Muscle layer of duodenum (tissue), 2 donors: Measurements from ENCODE around the gene PIGK.
"Not testable (repeated sequence)": the region's sequence is repeated elsewhere in the genome, so short reads cannot be mapped to it uniquely, and the experiment has no call there.

Experiments used
- H3K27ac ChIP-seq: one replicate; pipeline ENCODE4 v1.7.0; 2013; ENCODE audit warnings: mild to moderate bottlenecking, low read length
- H3K27me3 ChIP-seq: one replicate; pipeline ENCODE4 v1.7.0; 2013; ENCODE audit warnings: low read depth, mild to moderate bottlenecking, control low read depth, low read length
- H3K36me3 ChIP-seq, 2 donors: one replicate each; pipeline ENCODE4 v1.7.0; 2013; ENCODE audit warnings: low read length in 2 of 2, control low read depth in 1 of 2, mild to moderate bottlenecking in 1 of 2; ENCODE audit not compliant: insufficient read depth in 2 of 2, control insufficient read depth in 1 of 2
- H3K4me1 ChIP-seq, 2 donors: one replicate each; pipeline ENCODE4 v1.7.0; 2013; ENCODE audit warnings: low read length in 2 of 2, mild to moderate bottlenecking in 2 of 2, control low read depth in 1 of 2, moderate library complexity in 1 of 2; ENCODE audit not compliant: insufficient read depth in 2 of 2, control insufficient read depth in 1 of 2
- H3K4me3 ChIP-seq, 2 donors: one replicate each; pipeline ENCODE4 v1.7.0; 2013; ENCODE audit warnings: low read length in 2 of 2, low read depth in 1 of 2, mild to moderate bottlenecking in 1 of 2
- H3K9me3 ChIP-seq, 2 donors: one replicate each; pipeline ENCODE4 v1.7.0; 2013; ENCODE audit warnings: low read length in 2 of 2, control low read depth in 1 of 2, mild to moderate bottlenecking in 1 of 2; ENCODE audit not compliant: control insufficient read depth in 1 of 2
- donor health status: healthy.

Gene PIGK

DNA sequence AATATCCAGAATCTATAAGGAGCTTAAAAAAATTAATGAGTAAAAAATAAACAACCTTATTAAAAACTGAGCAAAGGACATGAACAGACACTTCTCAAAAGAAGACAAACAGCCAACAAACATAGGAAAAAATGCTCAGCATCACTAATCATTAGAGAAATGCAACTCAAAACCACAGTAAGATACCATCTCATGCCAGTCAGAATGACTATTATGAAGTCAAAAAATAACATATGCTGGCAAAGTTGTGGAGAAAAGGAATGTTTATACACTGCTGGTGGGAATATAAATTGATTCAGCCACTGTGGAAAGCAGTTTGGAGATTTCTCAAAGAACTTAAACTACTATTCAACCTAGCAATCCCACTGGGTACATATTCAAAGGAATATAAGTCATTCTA lies 25.3 kb downstream of the PIGK start:
- Histone ChIP-seq H3K27me3 (no peaks in the 10 kb centered on the region), H3K9me3 (no peaks in the 10 kb centered on the region), H3K4me1 (no peaks in the 10 kb centered on the region), H3K27ac (no peak overlapping the region), H3K36me3 (no peaks in the 10 kb centered on the region), H3K4me3 (no peak overlapping the region)

DNA sequence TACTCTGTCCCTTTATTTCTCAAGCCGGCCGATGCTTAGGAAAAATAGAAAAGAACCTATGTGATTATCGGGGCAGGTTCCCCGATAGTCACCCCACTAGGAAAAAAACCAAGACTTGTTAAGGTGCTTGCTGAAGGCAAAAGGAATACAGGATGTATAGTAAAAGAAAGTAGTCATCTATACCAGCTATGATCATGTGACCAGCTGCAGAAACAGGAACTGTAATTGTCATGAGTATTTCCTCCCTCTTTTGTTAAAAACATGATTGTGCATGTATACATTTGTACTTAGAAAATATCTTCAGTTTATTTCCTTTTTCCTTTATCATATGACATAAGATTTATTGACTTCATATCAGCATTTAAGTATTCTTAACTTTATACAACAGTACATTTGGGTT lies 30.5 kb downstream of the PIGK start:
- no peak overlapping the region for H3K27ac ChIP-seq
- H3K27me3 ChIP-seq, result no peaks in the 10 kb centered on the region
- H3K4me3 ChIP-seq, result no peak overlapping the region
- H3K9me3 ChIP-seq, result no peaks in the 10 kb centered on the region
- H3K4me1 ChIP-seq, result no peaks in the 10 kb centered on the region
- H3K36me3 ChIP-seq, result peaks cover 0 to 4% of the 10 kb centered on the region in 2 donors

DNA sequence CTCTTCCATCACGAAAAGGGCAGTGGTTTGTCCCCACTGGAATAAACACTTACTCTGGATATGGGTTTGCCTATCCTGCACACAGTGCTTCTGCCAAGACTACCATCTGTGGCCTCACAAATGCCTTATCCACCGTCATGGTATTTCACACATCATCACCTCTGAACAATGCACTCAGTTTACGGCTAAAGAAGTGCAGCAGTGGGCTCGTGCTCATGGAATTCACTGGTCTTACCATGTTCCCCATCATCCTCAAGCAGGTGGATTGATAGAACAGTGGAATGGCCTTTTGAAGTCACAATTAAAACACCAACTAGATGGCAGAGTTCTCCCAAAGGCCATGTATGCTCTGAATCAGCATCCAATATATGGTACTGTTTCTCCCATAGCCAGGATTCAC lies 32.3 kb downstream of the PIGK start:
- not testable (repeated sequence) for H3K9me3 ChIP-seq, H3K36me3 ChIP-seq, H3K27ac ChIP-seq, H3K4me3 ChIP-seq, H3K4me1 ChIP-seq, H3K27me3 ChIP-seq

DNA sequence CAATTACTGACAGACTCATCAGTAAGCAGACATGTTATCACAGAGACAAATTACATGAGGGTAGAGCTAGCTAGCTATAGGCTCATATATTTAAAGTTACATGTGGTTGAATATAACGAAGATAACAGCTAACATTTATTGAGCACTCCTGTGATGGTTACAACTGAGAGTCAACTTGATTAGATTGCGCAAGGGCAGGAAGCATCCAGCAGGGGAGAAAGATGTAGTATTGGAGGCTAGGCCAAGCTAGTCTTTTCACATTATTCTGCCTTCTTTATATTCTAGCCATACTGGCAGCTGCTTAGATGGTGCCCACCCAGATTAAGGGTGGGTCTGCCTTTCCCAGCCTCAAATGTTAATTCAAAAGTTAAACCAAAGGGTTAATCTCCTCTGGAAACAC lies 37.1 kb downstream of the PIGK start:
- Histone ChIP-seq H3K4me1 (no peaks in the 10 kb centered on the region), H3K4me3 (no peak overlapping the region), H3K36me3 (peaks cover 0 to 4% of the 10 kb centered on the region in 2 donors), H3K27ac (no peak overlapping the region), H3K9me3 (no peaks in the 10 kb centered on the region), H3K27me3 (no peaks in the 10 kb centered on the region)

DNA sequence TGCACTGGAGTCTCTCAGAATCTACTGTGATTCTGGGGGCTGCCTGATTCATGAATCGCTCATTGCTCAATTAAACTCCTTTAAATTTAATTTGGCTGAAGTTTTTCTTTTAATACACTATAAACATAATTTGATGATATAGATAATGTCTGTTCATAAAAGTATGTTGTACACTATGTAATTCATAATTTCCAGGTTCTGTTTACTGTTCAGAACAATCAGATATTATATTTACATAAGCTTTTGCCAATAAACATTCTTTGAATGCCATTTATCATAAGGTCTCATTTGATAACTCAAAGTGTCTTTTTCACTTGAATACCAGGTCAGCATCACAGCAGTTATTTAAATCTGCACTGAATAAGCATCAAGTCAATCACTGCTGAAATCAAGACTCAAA lies 39.6 kb downstream of the PIGK start:
- Histone ChIP-seq H3K36me3 (no peaks in the 10 kb centered on the region), H3K4me1 (no peaks in the 10 kb centered on the region), H3K27ac (no peak overlapping the region), H3K4me3 (no peak overlapping the region), H3K27me3 (no peaks in the 10 kb centered on the region), H3K9me3 (no peaks in the 10 kb centered on the region)

DNA sequence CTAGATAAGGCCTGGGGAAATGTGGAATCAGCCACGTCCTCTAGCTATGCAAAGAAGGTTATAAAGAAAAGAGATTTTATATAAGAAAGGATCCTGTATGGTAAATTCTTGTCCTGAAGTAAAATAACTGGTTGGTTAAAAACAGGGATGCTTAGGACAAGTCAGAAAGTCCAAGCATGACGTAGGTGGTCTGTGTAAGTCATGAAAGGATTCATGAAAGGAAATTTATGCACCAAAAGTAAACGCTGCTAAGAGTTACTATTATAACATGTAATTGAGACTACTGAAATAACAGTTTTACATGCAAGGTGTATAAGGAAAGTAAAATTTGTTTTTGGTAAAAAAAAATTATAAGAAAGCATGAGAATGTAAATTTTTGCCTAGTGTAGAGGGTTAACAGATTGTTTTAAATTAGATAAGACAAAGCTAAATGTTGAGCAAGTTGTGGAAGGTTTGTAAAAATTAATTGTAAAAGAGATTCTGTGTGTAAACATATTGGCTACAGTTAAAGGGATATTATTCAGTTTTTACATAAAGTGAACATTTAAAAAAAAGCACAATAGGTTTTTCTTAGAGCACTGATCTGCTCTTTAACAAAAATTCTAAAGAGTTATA lies 43.9 kb downstream of the PIGK start:
- no peaks in the 10 kb centered on the region for H3K4me1 ChIP-seq

DNA sequence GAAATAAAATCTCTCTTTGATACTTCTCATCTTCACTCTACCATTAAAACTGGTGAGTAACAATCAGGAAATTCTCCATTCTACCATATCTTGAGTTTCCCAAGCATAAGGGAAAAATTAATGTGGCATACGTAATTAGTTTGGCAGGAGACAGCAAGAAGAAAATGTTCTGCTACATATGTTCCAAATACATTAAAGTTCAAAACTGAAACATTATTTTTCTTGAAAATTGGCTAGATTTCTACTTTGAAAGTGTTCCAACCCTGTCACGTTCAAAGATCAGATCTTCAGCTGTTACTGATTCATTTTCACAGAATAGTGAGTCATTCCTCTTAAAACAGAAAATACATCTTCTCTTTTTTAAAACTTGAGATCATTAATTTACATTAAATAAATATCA lies 48.5 kb downstream of the PIGK start:
- Histone ChIP-seq H3K27me3 (no peaks in the 10 kb centered on the region), H3K36me3 (no peaks in the 10 kb centered on the region), H3K4me3 (no peak overlapping the region), H3K9me3 (no peaks in the 10 kb centered on the region), H3K4me1 (no peaks in the 10 kb centered on the region), H3K27ac (no peak overlapping the region)

More for the DNA sequence above, 43.9 kb downstream of the PIGK start:
- Histone ChIP-seq H3K36me3 (no peaks in the 10 kb centered on the region), H3K27me3 (no peaks in the 10 kb centered on the region), H3K27ac (no peak overlapping the region), H3K4me3 (no peak overlapping the region), H3K9me3 (no peaks in the 10 kb centered on the region)

DNA sequence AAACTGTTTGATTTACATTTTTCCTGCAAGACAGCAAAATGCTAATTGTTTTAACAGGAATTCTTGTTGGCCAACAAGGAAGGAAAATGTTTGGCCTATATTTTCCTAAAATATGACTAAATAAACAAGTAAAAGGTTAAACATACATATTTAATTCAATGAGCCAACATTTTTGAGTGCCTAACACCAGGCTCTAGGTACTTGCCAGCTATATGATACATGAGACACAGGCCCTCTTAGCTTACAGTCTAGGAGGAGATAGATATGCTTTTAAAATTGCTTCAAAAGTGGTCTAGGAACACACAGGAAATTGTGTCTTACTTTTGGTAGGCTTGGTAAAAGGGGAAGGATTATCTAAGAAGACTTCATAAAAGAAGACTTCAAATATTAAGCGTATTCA lies 50.9 kb downstream of the PIGK start:
- Histone ChIP-seq H3K4me1 (no peaks in the 10 kb centered on the region), H3K27me3 (no peaks in the 10 kb centered on the region), H3K4me3 (no peak overlapping the region), H3K36me3 (no peaks in the 10 kb centered on the region), H3K27ac (no peak overlapping the region), H3K9me3 (no peaks in the 10 kb centered on the region)

DNA sequence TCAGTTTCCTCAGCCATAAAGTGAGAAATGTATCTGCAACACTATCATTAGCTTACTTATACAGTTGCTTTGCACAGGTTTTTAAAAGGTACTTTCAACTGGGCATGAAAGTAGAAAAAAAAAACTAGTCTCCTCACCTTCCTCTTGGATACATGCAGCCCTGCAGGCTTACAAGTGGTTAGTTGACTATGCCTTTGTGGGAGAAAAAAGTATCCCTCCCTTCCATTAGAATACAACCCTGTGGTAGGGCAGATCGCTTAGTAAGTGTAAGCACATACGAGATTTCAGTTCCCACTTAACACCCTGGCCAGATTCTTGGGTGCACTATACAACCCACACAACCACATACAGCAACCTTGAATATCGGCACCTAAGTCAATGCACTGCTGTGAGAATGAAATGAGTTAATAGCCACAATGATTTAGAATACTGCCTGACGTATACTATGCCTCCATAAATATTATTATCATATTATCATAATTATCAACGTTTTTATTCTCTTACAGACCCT lies 54.7 kb downstream of the PIGK start:
- Histone ChIP-seq H3K27me3 (no peaks in the 10 kb centered on the region), H3K36me3 (peaks cover 0 to 17% of the 10 kb centered on the region in 2 donors), H3K9me3 (no peaks in the 10 kb centered on the region), H3K27ac (no peak overlapping the region), H3K4me3 (no peak overlapping the region), H3K4me1 (no peaks in the 10 kb centered on the region)

DNA sequence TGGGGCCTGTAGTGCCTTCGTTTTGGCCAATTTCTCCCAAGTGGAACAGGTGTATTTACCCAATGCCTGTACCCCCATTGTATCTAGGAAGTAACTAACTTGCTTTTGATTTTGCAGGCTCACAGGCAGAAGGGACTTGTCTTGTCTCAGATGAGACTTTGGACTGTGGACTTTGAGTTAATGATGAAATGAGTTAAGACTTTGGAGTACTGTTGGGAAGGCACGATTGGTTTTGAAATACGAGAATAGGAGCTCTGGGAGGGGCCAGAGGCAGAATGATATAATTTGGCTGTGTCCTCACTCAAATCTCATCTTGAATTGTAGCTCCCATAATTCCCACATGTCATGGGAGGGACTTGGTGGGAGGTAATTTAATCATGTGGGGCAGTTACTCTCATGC lies 59.5 kb downstream of the PIGK start:
- not testable (repeated sequence) for H3K27me3 ChIP-seq
- H3K36me3 ChIP-seq, result peaks cover 0 to 24% of the 10 kb centered on the region in 2 donors

DNA sequence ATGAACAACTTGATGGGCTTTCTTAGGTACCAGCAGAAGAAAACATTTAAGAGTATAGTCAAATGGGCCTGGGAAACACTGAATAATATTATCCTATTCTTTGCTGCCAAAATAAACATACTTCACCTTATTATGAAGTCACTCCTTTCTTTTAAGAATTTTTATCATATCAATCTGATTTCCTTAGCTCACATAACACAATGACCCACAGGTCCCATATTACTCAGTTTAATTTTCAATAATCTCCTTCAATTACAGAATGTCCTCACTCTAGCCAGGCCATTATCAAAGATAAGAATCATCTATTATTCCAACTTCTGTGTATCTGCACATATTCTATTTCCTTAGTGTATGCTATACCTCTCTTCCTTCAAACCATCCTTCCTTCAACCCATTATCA lies 63.0 kb downstream of the PIGK start:
- Histone ChIP-seq H3K36me3 (peaks cover 0 to 23% of the 10 kb centered on the region in 2 donors), H3K27me3 (no peaks in the 10 kb centered on the region), H3K27ac (no peak overlapping the region), H3K4me3 (no peak overlapping the region), H3K9me3 (peaks cover 0 to 2% of the 10 kb centered on the region in 2 donors), H3K4me1 (no peaks in the 10 kb centered on the region)

More for the DNA sequence above, 59.5 kb downstream of the PIGK start:
- H3K4me1 ChIP-seq, H3K4me3 ChIP-seq, H3K9me3 ChIP-seq, H3K27ac ChIP-seq: not testable (repeated sequence)

DNA sequence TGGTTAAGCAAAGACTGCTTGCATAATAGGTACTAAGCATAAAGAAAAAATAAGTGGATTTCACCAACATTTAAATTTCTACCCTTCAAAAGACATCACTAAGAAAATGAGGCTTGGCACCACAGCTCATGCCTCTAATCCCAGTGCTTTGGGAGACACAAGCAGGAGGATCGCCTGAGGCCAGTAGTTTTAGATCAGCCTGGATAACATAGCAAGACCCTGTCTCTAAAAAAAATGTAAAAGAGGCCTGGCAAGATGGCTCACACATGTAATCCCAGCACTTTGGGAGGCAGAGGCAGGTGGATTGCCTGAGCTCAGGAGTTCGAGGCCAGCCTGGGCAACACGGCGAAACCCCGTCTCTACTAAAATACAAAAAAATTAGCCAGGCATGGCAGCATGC lies 73.0 kb downstream of the PIGK start:
- Histone ChIP-seq H3K27ac (no peak overlapping the region), H3K4me1 (no peaks in the 10 kb centered on the region), H3K4me3 (no peak overlapping the region), H3K27me3 (no peaks in the 10 kb centered on the region), H3K36me3 (no peaks in the 10 kb centered on the region), H3K9me3 (no peaks in the 10 kb centered on the region)
